OCI-LY1 (cell line): ENCODE results near the gene CCNO.

Experiments used
- H2AFZ ChIP-seq: fragments of 200-600 bp; sonication (generic), shearing (Covaris generic); 2 replicates; pipeline ENCODE4 v1.6.0; 2014; ENCODE audit warnings: antibody characterized with exemption, mild to moderate bottlenecking, low read length
- H3F3A ChIP-seq: fragments of 200-600 bp; sonication (generic), shearing (Covaris generic); 2 replicates; pipeline ENCODE4 v1.6.0; 2014; ENCODE audit warnings: mild to moderate bottlenecking, antibody characterized with exemption, low read length, moderate library complexity; ENCODE audit not compliant: insufficient read depth
- H3K27ac ChIP-seq: fragments of 200-600 bp; sonication (generic); 2 replicates; pipeline ENCODE4 v1.5.1; 2014; ENCODE audit warnings: low read length, mixed run types, mild to moderate bottlenecking, low read depth; ENCODE audit not compliant: poor library complexity, severe bottlenecking
- H3K27me3 ChIP-seq: fragments of 200-600 bp; sonication (generic); 2 replicates; pipeline ENCODE4 v1.6.0; 2014; ENCODE audit warnings: antibody characterized with exemption, mild to moderate bottlenecking, low read length, moderate library complexity; ENCODE audit not compliant: insufficient read depth
- H3K36me3 ChIP-seq: fragments of 200-600 bp; sonication (generic); 2 replicates; pipeline ENCODE4 v1.6.1; 2014; ENCODE audit warnings: mild to moderate bottlenecking, antibody characterized with exemption, low read length, moderate library complexity, mixed read lengths; ENCODE audit not compliant: insufficient read depth
- H3K4me1 ChIP-seq: fragments of 200-600 bp; sonication (generic); 2 replicates; pipeline ENCODE4 v1.5.1; 2014; ENCODE audit warnings: mild to moderate bottlenecking, low read length, moderate library complexity; ENCODE audit not compliant: insufficient read depth, severe bottlenecking
- H3K4me2 ChIP-seq: fragments of 200-600 bp; sonication (generic), shearing (Covaris generic); 2 replicates; pipeline ENCODE4 v1.6.1; 2014; ENCODE audit warnings: low read length
- H3K4me3 ChIP-seq: fragments of 200-600 bp; sonication (generic); 2 replicates; pipeline ENCODE4 v1.5.1; 2014; ENCODE audit warnings: low read length, low read depth, mild to moderate bottlenecking, mixed read lengths; ENCODE audit not compliant: poor library complexity, severe bottlenecking
- H3K79me2 ChIP-seq: fragments of 200-600 bp; shearing (Covaris generic); 2 replicates; pipeline ENCODE4 v1.6.1; 2016; ENCODE audit warnings: mixed run types, low read length, mixed read lengths; ENCODE audit not compliant: insufficient read depth
- H3K9ac ChIP-seq: fragments of 200-600 bp; sonication (generic), shearing (Covaris generic); 2 replicates; pipeline ENCODE4 v1.6.1; 2014; ENCODE audit warnings: mild to moderate bottlenecking, low read length, mixed read lengths
- H3K9me2 ChIP-seq: fragments of 200-600 bp; sonication (generic), shearing (Covaris generic); 2 replicates; pipeline ENCODE4 v1.6.1; 2014; ENCODE audit warnings: low read depth, mild to moderate bottlenecking, low read length, mixed read lengths
- H3K9me3 ChIP-seq: fragments of 200-600 bp; shearing (Covaris generic); 2 replicates; pipeline ENCODE4 v1.6.1; 2014; ENCODE audit warnings: low read length, mixed read lengths
- H4K20me1 ChIP-seq: fragments of 200-600 bp; sonication (generic), shearing (Covaris generic); 2 replicates; pipeline ENCODE4 v1.6.0; 2016; ENCODE audit warnings: mild to moderate bottlenecking, low read length; ENCODE audit not compliant: insufficient read depth
- EZH2 ChIP-seq: fragments of 200-600 bp; sonication (generic), shearing (Covaris generic); IDR thresholded peaks from 2 replicates; pipeline ENCODE4 v1.8.0; 2017; ENCODE audit warnings: borderline replicate concordance, mixed run types, mild to moderate bottlenecking, antibody characterized with exemption, low read length, moderate library complexity, mixed read lengths
- TF ChIP-seq, protein P1 (sequence below): fragments of 200-600 bp; sonication (generic), shearing (Covaris generic); IDR thresholded peaks from 2 replicates; pipeline ENCODE4 v1.5.1; 2017; ENCODE audit warnings: mild to moderate bottlenecking, antibody characterized with exemption, low read length, moderate library complexity, mixed read lengths

The CCNO gene

DNA sequence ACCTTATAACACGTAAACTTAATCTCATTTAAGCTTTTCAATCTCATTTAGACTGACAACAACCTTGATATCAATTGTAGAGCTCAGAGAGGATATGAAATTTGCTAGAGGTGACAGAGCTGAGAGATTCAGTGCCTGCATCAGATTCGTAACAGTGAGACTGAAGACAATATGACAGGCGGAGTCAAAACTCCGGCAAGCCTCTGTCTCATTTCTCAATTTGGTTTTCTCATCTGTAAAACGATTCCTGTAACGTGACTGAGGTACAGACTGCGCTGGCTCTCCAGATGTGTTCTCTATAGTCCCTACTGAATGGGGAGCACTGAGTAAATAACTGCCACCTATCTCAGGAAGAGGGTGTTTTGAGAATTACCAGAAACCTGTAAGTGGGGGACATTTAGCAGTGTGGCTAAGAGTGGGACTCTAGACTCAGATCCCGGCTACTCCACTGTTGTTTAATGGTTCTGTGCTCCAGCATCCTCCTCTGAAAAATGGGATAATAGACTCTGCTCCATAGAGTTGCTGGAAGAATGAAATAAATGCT is 3.2 kb downstream of the CCNO start:
- Histone ChIP-seq H3F3A (no peaks in the 10 kb centered on the region), H3K27ac (no peak overlapping the region), H2AFZ (no peak overlapping the region), H3K9me3 (no peaks in the 10 kb centered on the region), H4K20me1 (no peaks in the 10 kb centered on the region), H3K4me1 (peaks cover 41% of the 10 kb centered on the region), H3K4me3 (no peak overlapping the region), H3K4me2 (no peak overlapping the region), H3K9me2 (no peaks in the 10 kb centered on the region), H3K36me3 (no peaks in the 10 kb centered on the region), H3K27me3 (0 out of 2 replicates have a peak, but pooled peaks cover 6% of the 10 kb centered on the region), H3K79me2 (no peaks in the 10 kb centered on the region), H3K9ac (no peak overlapping the region)
- TF ChIP-seq EZH2, result no peak
- TF ChIP-seq, protein P1, sequence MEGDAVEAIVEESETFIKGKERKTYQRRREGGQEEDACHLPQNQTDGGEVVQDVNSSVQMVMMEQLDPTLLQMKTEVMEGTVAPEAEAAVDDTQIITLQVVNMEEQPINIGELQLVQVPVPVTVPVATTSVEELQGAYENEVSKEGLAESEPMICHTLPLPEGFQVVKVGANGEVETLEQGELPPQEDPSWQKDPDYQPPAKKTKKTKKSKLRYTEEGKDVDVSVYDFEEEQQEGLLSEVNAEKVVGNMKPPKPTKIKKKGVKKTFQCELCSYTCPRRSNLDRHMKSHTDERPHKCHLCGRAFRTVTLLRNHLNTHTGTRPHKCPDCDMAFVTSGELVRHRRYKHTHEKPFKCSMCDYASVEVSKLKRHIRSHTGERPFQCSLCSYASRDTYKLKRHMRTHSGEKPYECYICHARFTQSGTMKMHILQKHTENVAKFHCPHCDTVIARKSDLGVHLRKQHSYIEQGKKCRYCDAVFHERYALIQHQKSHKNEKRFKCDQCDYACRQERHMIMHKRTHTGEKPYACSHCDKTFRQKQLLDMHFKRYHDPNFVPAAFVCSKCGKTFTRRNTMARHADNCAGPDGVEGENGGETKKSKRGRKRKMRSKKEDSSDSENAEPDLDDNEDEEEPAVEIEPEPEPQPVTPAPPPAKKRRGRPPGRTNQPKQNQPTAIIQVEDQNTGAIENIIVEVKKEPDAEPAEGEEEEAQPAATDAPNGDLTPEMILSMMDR, result no peak

DNA sequence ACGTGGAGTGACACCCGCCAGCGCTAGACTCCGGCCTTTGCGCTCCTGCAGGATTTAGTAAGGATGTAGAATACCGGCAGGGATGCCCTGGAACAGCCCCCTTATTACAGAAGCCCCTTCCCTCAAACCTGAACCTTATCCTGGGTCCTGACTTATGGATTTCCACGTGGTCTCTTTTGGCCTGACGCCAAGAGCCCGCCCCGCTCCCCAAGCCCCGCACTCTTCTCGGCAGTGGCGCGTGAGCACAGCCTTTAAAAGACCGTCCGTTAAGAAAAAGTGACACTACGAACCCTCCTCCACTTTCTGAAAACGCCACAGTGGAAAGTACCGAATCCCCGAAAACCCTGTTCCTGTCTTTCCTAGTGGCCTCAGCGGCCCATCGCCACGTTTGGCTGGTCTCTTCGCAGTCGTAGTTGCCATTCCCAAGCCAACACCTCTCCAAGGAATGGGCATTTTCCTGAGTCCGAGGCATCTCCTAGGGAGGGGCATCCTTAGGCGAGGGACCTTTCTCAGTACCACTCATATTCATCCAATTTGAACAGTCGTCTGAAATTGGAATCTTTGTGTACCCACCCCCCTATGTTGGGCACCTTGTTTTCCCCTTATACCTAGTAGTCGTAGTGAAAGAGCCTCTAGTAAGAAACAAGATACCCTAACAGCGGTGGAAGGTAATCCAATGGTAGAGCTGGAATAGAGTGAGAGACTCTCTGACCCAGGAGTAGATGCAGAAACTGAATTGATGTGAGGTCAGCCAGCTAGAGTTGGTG is 5.6 kb downstream of the CCNO start:
- H3K27ac ChIP-seq, result no peak overlapping the region
- no peaks in the 10 kb centered on the region for H3K79me2 ChIP-seq
- H3K9me3 ChIP-seq, result no peaks in the 10 kb centered on the region
- no peaks in the 10 kb centered on the region for H4K20me1 ChIP-seq
- peak overlapping the region; percentile 59; the same call in 1 of the 2 replicates for H3K9ac ChIP-seq
- peak overlapping the region; percentile 64 for H3K4me3 ChIP-seq
- no peaks in the 10 kb centered on the region for H3F3A ChIP-seq
- H3K36me3 ChIP-seq, result no peaks in the 10 kb centered on the region
- H2AFZ ChIP-seq, result no peak overlapping the region
- no peaks in the 10 kb centered on the region for H3K9me2 ChIP-seq
- peak overlapping the region; percentile 83 for H3K4me2 ChIP-seq
- H3K27me3 ChIP-seq, result 0 out of 2 replicates have a peak, but pooled peaks cover 6% of the 10 kb centered on the region
- TF ChIP-seq, protein P1, result no peak
- no peak for TF ChIP-seq EZH2
- peaks cover 27% of the 10 kb centered on the region for H3K4me1 ChIP-seq

DNA sequence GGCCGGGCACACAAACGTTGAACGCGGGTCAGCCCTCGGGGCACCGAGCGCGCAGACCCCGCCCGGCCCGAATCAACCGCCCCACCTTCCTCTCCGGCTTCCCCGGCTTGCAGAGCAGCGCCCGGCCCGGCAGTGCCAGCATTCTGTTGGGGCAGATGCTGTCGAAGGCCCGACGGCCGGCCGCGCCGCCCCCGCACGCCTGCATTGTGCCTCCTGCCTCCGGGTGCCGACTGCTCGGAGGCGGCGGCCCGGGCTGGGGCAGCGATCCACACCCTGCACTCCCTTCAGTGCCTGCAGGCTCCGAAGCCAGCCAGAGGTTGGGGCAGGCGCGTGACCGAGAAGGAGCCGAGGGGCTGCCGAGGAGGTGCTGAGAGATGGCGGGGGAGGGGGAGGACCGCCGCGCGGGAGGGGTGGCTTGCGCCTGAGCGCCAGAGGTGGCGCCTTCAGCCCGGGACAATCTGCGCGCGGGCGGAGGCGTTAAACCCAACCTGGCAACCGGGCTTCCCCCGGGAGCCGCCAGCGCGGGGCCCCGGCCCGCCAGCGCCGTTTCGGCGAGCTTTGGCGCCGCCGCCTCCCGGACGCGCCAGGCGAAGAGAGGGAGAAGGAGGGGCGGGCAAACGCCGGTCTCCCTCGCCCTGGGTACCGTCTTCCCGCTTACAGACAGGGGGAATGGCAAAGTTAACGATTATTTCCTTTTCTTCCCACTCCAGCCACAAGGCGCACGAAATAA is 6.3 kb downstream of the CCNO start, which contains the start of gene MCIDAS:
Gene MCIDAS (minus strand): TSS at position 382 of the 730 bp plus-strand sequence. CDS start 177 bp downstream, at position 205.
- H4K20me1 ChIP-seq, result no peaks in the 10 kb centered on the region
- H3K4me3 ChIP-seq, result peak within 1 kb of the TSS; percentile 64
- H3K27me3 ChIP-seq, result 0 out of 2 replicates have a peak, but pooled peaks cover 6% of the 10 kb centered on the region

More for the DNA sequence above, 6.3 kb downstream of the CCNO start, which contains the start of gene MCIDAS:
- Histone ChIP-seq H3K9ac (peak within 1 kb of the TSS; percentile 59), H3K79me2 (no peaks in the 10 kb centered on the region), H3K9me2 (no peaks in the 10 kb centered on the region), H3K36me3 (no peaks in the 10 kb centered on the region), H3K4me2 (peak within 1 kb of the TSS; percentile 83), H3K4me1 (peaks cover 19% of the 10 kb centered on the region), H3F3A (no peaks in the 10 kb centered on the region), H3K27ac (no peak within 1 kb of the TSS), H2AFZ (no peak within 1 kb of the TSS), H3K9me3 (no peaks in the 10 kb centered on the region)
- no peak for TF ChIP-seq EZH2
- TF ChIP-seq, protein P1, result peak; percentile 26; the same call in 1 of the 2 replicates
